Cardiac fibroblast (primary cell): Measurements from ENCODE around the gene SMYD3.
A peak's percentile ranks its signal among the peaks of the same experiment; 100 is the strongest.
"Not testable (repeated sequence)": the region's sequence is repeated elsewhere in the genome, so short reads cannot be mapped to it uniquely, and the experiment has no call there.

Source experiments
- DNase-seq, 2 donors: peaks; one replicate each; pipeline versions ENCODE4 v3.0.0 to v3.0.0-alpha.2; 2010; ENCODE audit warnings: low read depth in 2 of 2
- H3K4me3 ChIP-seq, 2 donors: replicated peaks in 1 of 2; 1 replicate in 1 of 2; 2 replicates in 1 of 2; pipeline ENCODE4 v1.5.1; 2011; ENCODE audit warnings: low read depth in 2 of 2, low read length in 2 of 2, mild to moderate bottlenecking in 2 of 2, moderate library complexity in 1 of 2
- TF ChIP-seq, protein P1 (sequence below): IDR thresholded peaks from one replicate; pipeline ENCODE4 v1.5.1; 2011; ENCODE audit warnings: low read depth, mild to moderate bottlenecking, low read length, inconsistent platforms

Gene SMYD3

DNA sequence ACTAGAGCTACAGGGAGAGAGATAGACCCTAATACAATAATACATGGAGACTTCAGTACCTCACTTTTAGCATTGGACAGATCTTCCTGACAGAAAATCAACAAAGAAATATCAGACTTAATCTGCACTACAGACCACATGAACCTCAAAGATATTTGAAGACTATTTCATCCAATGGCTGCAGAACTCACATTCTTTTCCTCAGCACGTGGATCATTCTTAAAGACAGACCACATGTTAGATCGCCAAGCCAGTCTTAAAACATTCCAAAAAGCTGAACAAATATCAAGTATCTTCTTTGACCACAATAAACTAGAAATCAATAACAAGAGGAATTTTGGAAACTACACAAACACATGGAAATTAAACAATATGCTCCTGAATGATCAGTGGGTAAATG, 776.3 kb downstream of the SMYD3 start:
- no peak for DNase-seq
- H3K4me3 ChIP-seq, result no peak overlapping the region
- TF ChIP-seq, protein P1, sequence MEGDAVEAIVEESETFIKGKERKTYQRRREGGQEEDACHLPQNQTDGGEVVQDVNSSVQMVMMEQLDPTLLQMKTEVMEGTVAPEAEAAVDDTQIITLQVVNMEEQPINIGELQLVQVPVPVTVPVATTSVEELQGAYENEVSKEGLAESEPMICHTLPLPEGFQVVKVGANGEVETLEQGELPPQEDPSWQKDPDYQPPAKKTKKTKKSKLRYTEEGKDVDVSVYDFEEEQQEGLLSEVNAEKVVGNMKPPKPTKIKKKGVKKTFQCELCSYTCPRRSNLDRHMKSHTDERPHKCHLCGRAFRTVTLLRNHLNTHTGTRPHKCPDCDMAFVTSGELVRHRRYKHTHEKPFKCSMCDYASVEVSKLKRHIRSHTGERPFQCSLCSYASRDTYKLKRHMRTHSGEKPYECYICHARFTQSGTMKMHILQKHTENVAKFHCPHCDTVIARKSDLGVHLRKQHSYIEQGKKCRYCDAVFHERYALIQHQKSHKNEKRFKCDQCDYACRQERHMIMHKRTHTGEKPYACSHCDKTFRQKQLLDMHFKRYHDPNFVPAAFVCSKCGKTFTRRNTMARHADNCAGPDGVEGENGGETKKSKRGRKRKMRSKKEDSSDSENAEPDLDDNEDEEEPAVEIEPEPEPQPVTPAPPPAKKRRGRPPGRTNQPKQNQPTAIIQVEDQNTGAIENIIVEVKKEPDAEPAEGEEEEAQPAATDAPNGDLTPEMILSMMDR, result no peak

DNA sequence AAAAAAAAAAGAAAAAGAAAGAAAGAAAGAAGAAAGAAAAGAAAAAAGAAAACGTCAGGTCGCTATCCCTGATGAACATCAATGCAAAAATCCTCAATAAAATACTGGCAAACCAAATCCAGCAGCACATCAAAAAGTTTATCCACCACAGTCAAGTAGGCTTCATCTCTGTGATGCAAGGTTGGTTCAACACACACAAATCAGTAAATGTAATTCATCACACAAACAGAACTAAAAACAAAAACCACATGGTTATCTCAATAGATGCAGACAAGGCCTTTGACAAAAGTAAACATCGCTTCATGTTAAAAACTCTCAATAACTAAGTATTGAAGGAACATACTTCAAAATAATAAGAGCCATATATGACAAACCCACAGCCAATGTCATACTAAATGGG, 779.0 kb downstream of the SMYD3 start:
- not testable (repeated sequence) for H3K4me3 ChIP-seq, DNase-seq

DNA sequence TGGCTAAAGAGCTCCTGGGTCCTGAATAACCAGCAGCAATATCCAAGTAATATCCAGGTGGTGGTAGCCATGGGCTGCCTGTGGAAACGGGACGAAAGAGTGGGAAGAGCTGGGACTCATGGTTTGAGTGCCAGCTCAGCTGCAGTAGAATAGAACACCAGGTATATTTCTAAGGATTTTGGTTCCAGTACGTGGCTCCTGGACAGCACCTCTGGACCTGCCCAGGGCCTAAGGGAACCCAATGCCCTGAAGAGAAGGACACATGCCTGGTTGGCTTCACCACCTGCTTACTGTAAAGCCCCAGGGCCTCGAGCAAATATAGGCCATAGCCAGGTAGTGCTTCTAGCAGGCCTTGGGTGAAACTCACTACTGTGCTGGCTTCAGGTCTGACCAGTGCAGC, 785.6 kb downstream of the SMYD3 start:
- H3K4me3 ChIP-seq, result no peak overlapping the region
- TF ChIP-seq, protein P1, result no peak
- DNase-seq, result no peak

DNA sequence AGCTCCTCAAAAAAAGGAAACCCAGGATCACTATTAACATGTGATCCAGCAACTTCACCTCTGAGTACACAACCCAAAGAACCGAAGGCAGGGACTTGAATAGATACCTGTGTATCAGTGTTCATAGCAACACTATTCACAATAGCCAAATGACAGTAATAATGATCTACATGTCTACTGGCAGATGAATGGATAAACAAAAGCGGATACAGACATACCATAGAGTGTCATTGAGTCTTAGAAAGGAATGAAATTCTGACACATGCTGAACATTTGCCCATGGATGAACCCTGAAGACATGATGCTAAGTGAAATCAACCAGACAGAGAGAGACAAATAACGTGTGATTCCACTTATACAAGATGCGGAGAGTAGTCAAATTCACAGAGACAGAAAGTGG, 788.1 kb downstream of the SMYD3 start:
- TF ChIP-seq, protein P1, result no peak
- H3K4me3 ChIP-seq, result no peak overlapping the region
- no peak for DNase-seq

DNA sequence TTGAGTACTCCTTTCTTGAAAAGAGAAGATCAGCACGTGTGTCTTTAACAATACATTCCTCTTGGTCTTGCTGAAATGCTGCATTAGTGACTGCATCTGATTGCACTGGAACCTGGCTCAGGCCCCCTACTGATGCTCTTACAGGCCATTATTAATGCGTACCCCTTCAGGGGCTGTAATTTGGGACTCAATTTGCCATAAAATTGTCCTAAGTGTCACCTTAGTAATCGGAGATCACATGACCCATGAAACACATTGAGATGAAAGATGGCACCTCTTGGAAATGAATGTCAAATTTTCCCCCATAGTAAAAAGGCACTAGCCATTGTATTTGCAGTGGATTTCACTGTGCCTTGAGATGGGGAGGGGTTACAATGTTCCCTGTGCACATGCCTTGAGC, 789.0 kb downstream of the SMYD3 start:
- no peak for DNase-seq
- TF ChIP-seq, protein P1, result no peak
- H3K4me3 ChIP-seq, result no peak overlapping the region

DNA sequence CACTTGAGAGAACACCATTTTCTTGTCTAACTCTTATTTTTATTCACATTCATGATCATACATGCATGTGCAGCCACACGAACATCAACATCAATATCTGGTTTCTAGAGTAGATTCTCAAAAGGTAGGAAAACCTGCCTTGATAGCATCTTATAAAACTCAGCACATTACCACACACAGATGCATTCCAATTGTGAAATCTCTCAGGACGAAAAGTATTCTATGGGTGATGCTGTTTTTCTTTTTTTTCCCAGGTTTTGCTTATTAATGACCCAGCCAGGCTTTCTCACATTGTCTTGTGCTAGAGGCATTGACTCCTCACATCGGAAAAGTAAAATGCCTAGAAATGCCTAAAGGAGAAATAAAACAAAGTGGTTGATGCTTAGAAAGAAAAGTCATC, 789.5 kb downstream of the SMYD3 start:
- H3K4me3 ChIP-seq, result no peak overlapping the region
- DNase-seq, result peak in 1 of 2 donors; percentile 21

DNA sequence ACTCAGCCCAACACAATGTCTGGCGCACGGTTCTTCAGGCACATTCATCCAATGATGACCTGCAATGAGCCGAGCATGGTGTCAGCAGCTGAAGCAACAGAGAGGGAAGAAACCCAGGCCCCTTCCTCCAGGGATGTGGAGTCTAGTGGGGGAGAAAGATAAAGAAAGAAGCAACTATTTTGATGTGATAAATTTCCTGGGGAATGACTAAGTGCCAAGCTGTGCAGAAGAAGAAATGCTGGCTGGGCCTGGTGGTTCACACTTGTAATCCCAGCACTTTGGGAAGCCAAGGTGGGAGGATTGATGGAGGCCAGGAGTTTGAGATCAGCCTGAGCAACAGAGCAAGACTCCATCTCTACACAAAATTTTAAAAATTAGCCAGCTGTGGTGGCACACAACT, 790.5 kb downstream of the SMYD3 start:
- H3K4me3 ChIP-seq, result no peak overlapping the region
- no peak for DNase-seq
- TF ChIP-seq, protein P1, result no peak

More for the DNA sequence above, 789.5 kb downstream of the SMYD3 start:
- TF ChIP-seq, protein P1, result no peak
